CD4-positive, CD25-positive, alpha-beta regulatory T cell (primary cell): Measurements from ENCODE around the gene TBX18. TPM values are rescaled to one million over a fixed set of nuclear protein-coding genes. Genes with fewer than 3 reads are reported as not detected.

ENCODE experiments used
- ATAC-seq, 2 donors: fragments of 150-1000 bp; cut with Tn5 transposase; one replicate each; pipeline ENCODE4 v1.10.0; 2021; ENCODE audit warnings: low read depth in 2 of 2, moderate number of reproducible peaks in 2 of 2, moderate library complexity in 1 of 2
- DNase-seq, 3 donors: peaks; one replicate each; pipeline versions ENCODE4 v3.0.0 to v3.0.0-alpha.2; 2012 to 2022; ENCODE audit warnings: mixed read lengths in 1 of 3
- H3K27ac ChIP-seq: one replicate; pipeline ENCODE4 v1.7.0; 2013; ENCODE audit warnings: mild to moderate bottlenecking, low read length; ENCODE audit not compliant: insufficient read depth, poor library complexity, severe bottlenecking
- H3K27me3 ChIP-seq: one replicate; pipeline ENCODE4 v1.7.0; 2013; ENCODE audit warnings: low read length; ENCODE audit not compliant: control insufficient read depth, insufficient read depth
- H3K36me3 ChIP-seq: one replicate; pipeline ENCODE4 v1.7.0; 2013; ENCODE audit warnings: mild to moderate bottlenecking, low read length, moderate library complexity; ENCODE audit not compliant: control insufficient read depth, insufficient read depth
- H3K4me1 ChIP-seq: 2 replicates; pipeline ENCODE4 v1.7.0; 2013; ENCODE audit warnings: mild to moderate bottlenecking, low read length; ENCODE audit not compliant: insufficient read depth, control insufficient read depth, poor library complexity, severe bottlenecking
- H3K4me3 ChIP-seq: one replicate; pipeline ENCODE4 v1.7.0; 2013; ENCODE audit warnings: low read depth, mild to moderate bottlenecking, low read length, moderate library complexity
- H3K9me3 ChIP-seq, 2 experiments: 1 replicate in 1 of 2; 2 replicates in 1 of 2; pipeline ENCODE4 v1.7.0; 2013; ENCODE audit warnings: low read length in 2 of 2, mild to moderate bottlenecking in 1 of 2, moderate library complexity in 1 of 2; ENCODE audit not compliant: control insufficient read depth in 2 of 2
- H3K27ac Mint-ChIP-seq, 3 donors: one replicate each; pipeline ENCODE4 v1.8.0; 2020 to 2022; ENCODE audit warnings: mild to moderate bottlenecking in 3 of 3, mixed read lengths in 3 of 3, moderate library complexity in 2 of 3
- H3K27me3 Mint-ChIP-seq: one replicate; pipeline ENCODE4 v1.8.0; 2022; ENCODE audit warnings: mild to moderate bottlenecking, mixed read lengths
- H3K36me3 Mint-ChIP-seq: one replicate; pipeline ENCODE4 v1.8.0; 2020; ENCODE audit warnings: mixed read lengths
- H3K4me1 Mint-ChIP-seq, 4 donors: one replicate each; pipeline ENCODE4 v1.8.0; 2020 to 2022; ENCODE audit warnings: mixed read lengths in 4 of 4, mild to moderate bottlenecking in 1 of 4
- H3K4me3 Mint-ChIP-seq, 4 donors: one replicate each; pipeline ENCODE4 v1.8.0; 2020 to 2022; ENCODE audit warnings: mild to moderate bottlenecking in 4 of 4, mixed read lengths in 4 of 4, moderate library complexity in 3 of 4
- H3K9me3 Mint-ChIP-seq, 7 donors: one replicate each; pipeline ENCODE4 v1.8.0; 2020 to 2022; ENCODE audit warnings: mixed read lengths in 7 of 7, mild to moderate bottlenecking in 3 of 7, moderate library complexity in 2 of 7
- polyA plus RNA-seq, 4 donors: library from polyadenylated mRNA; unstranded; fragments of 300-500 nt; fragmentation: Illumina TruSeq; gene quantifications; one replicate each; pipeline ENCODE4 v1.2.3, GENCODE V29; 2021
- total RNA-seq: library from RNA; stranded (reverse); gene quantifications from one replicate; pipeline ENCODE4 v1.2.3, GENCODE V29; 2022

TBX18 gene
- total and polyA plus RNA-seq, 5 donors from 2014 or later, result not detected

- no peak overlapping the region for H3K4me3 Mint-ChIP-seq
- no peaks in the 10 kb centered on the region for H3K9me3 ChIP-seq
- no peaks in the 10 kb centered on the region for H3K36me3 Mint-ChIP-seq
- H3K27me3 Mint-ChIP-seq, result no peaks in the 10 kb centered on the region
- no peaks in the 10 kb centered on the region for H3K4me1 Mint-ChIP-seq
- H3K4me1 ChIP-seq, result no peaks in the 10 kb centered on the region
- no peak overlapping the region for H3K27ac Mint-ChIP-seq
- ATAC-seq (no peak), DNase-seq (no peak)
- no peaks in the 10 kb centered on the region for H3K36me3 ChIP-seq
- no peak overlapping the region for H3K4me3 ChIP-seq
- H3K9me3 Mint-ChIP-seq, result peaks cover 0 to 21% (median 2%) of the 10 kb centered on the region in 7 donors
- H3K27me3 ChIP-seq, result no peaks in the 10 kb centered on the region
- H3K27ac ChIP-seq, result no peak overlapping the region
Measured at GRCh38 chr6:84796343-84796742, 31.9 kb upstream of the TBX18 start.

GRCh38 chr6:84791927-84792326 lies 27.5 kb upstream of the TBX18 start:
- Histone ChIP-seq H3K27me3 (no peaks in the 10 kb centered on the region), H3K9me3 (no peaks in the 10 kb centered on the region), H3K4me3 (no peak overlapping the region), H3K36me3 (no peaks in the 10 kb centered on the region), H3K4me1 (no peaks in the 10 kb centered on the region), H3K27ac (no peak overlapping the region)
- ATAC-seq, result no peak
- H3K36me3 Mint-ChIP-seq, result no peaks in the 10 kb centered on the region
- H3K4me1 Mint-ChIP-seq, result no peaks in the 10 kb centered on the region
- no peaks in the 10 kb centered on the region for H3K27me3 Mint-ChIP-seq
- H3K27ac Mint-ChIP-seq, result no peak overlapping the region
- H3K9me3 Mint-ChIP-seq, result peaks cover 0 to 27% (median 0%) of the 10 kb centered on the region in 7 donors
- no peak for DNase-seq
- H3K4me3 Mint-ChIP-seq, result no peak overlapping the region

GRCh38 chr6:84791233-84791632 lies 26.8 kb upstream of the TBX18 start:
- Histone ChIP-seq H3K27me3 (no peaks in the 10 kb centered on the region), H3K4me3 (no peak overlapping the region), H3K27ac (no peak overlapping the region), H3K4me1 (no peaks in the 10 kb centered on the region), H3K36me3 (no peaks in the 10 kb centered on the region), H3K9me3 (no peaks in the 10 kb centered on the region)
- no peaks in the 10 kb centered on the region for H3K36me3 Mint-ChIP-seq
- H3K4me3 Mint-ChIP-seq, result no peak overlapping the region
- H3K4me1 Mint-ChIP-seq, result no peaks in the 10 kb centered on the region
- no peaks in the 10 kb centered on the region for H3K27me3 Mint-ChIP-seq
- ATAC-seq (no peak), DNase-seq (no peak)
- no peak overlapping the region for H3K27ac Mint-ChIP-seq
- H3K9me3 Mint-ChIP-seq, result peaks cover 0 to 22% (median 0%) of the 10 kb centered on the region in 7 donors

- ATAC-seq, result no peak
- Mint-ChIP-seq H3K9me3 (peaks cover 0 to 22% (median 0%) of the 10 kb centered on the region in 7 donors), H3K36me3 (no peaks in the 10 kb centered on the region), H3K4me3 (no peak overlapping the region), H3K4me1 (no peaks in the 10 kb centered on the region), H3K27ac (no peak overlapping the region), H3K27me3 (no peaks in the 10 kb centered on the region)
- Histone ChIP-seq H3K27ac (no peak overlapping the region), H3K27me3 (no peaks in the 10 kb centered on the region), H3K4me3 (no peak overlapping the region), H3K4me1 (no peaks in the 10 kb centered on the region), H3K36me3 (no peaks in the 10 kb centered on the region), H3K9me3 (no peaks in the 10 kb centered on the region)
- DNase-seq, result no peak
Measured at GRCh38 chr6:84789170-84789569, 24.8 kb upstream of the TBX18 start.

- Mint-ChIP-seq H3K27me3 (no peaks in the 10 kb centered on the region), H3K27ac (no peak overlapping the region), H3K4me1 (no peaks in the 10 kb centered on the region), H3K9me3 (peaks cover 0 to 20% (median 0%) of the 10 kb centered on the region in 7 donors), H3K4me3 (no peak overlapping the region), H3K36me3 (no peaks in the 10 kb centered on the region)
- Histone ChIP-seq H3K36me3 (no peaks in the 10 kb centered on the region), H3K27ac (no peak overlapping the region), H3K4me1 (no peaks in the 10 kb centered on the region), H3K9me3 (no peaks in the 10 kb centered on the region), H3K27me3 (no peaks in the 10 kb centered on the region), H3K4me3 (no peak overlapping the region)
- ATAC-seq (no peak), DNase-seq (no peak)
Measured at GRCh38 chr6:84788689-84789088, 24.3 kb upstream of the TBX18 start.

- DNase-seq, result no peak
- H3K27me3 Mint-ChIP-seq, result no peaks in the 10 kb centered on the region
- Histone ChIP-seq H3K27me3 (no peaks in the 10 kb centered on the region), H3K9me3 (no peaks in the 10 kb centered on the region), H3K4me3 (no peak overlapping the region), H3K27ac (no peak overlapping the region), H3K36me3 (no peaks in the 10 kb centered on the region), H3K4me1 (no peaks in the 10 kb centered on the region)
- H3K4me3 Mint-ChIP-seq, result no peak overlapping the region
- no peak overlapping the region for H3K27ac Mint-ChIP-seq
- H3K36me3 Mint-ChIP-seq, result no peaks in the 10 kb centered on the region
- ATAC-seq, result no peak
- peaks cover 0 to 7% (median 0%) of the 10 kb centered on the region in 7 donors for H3K9me3 Mint-ChIP-seq
- H3K4me1 Mint-ChIP-seq, result no peaks in the 10 kb centered on the region
Measured at GRCh38 chr6:84785671-84786070, 21.3 kb upstream of the TBX18 start.

- Mint-ChIP-seq H3K27me3 (peaks cover 26% of the 10 kb centered on the region), H3K4me1 (peaks cover 0 to 4% (median 2%) of the 10 kb centered on the region in 4 donors), H3K27ac (no peak overlapping the region), H3K9me3 (peaks cover 0 to 4% (median 0%) of the 10 kb centered on the region in 7 donors), H3K36me3 (no peaks in the 10 kb centered on the region), H3K4me3 (no peak overlapping the region)
- no peaks in the 10 kb centered on the region for H3K9me3 ChIP-seq
- H3K4me1 ChIP-seq, result no peaks in the 10 kb centered on the region
- no peak overlapping the region for H3K27ac ChIP-seq
- DNase-seq (no peak), ATAC-seq (no peak)
- peaks cover 11% of the 10 kb centered on the region for H3K27me3 ChIP-seq
- H3K36me3 ChIP-seq, result no peaks in the 10 kb centered on the region
- H3K4me3 ChIP-seq, result no peak overlapping the region
Measured at GRCh38 chr6:84779917-84780316, 15.5 kb upstream of the TBX18 start.

GRCh38 chr6:84779380-84779779 lies 15.0 kb upstream of the TBX18 start:
- Mint-ChIP-seq H3K27ac (no peak overlapping the region), H3K36me3 (no peaks in the 10 kb centered on the region), H3K4me3 (no peak overlapping the region), H3K4me1 (peaks cover 0 to 4% (median 2%) of the 10 kb centered on the region in 4 donors), H3K9me3 (peaks cover 0 to 4% (median 0%) of the 10 kb centered on the region in 7 donors), H3K27me3 (peaks cover 27% of the 10 kb centered on the region)
- Histone ChIP-seq H3K4me3 (no peak overlapping the region), H3K9me3 (no peaks in the 10 kb centered on the region), H3K27me3 (peaks cover 11% of the 10 kb centered on the region), H3K27ac (no peak overlapping the region), H3K36me3 (no peaks in the 10 kb centered on the region), H3K4me1 (peaks cover 4% of the 10 kb centered on the region)
- ATAC-seq (no peak), DNase-seq (no peak)
